Esophagus muscularis mucosa (tissue), 3 donors: Measurements from ENCODE around the gene EVC.

Experiments used
- CTCF ChIP-seq, 3 experiments: fragments of 200-600 bp in 2 of 3; fragments of 450-650 bp in 1 of 3; sonication (generic) in 2 of 3; IDR thresholded peaks; one replicate each; pipeline ENCODE4 v1.5.1; 2017 to 2019; ENCODE audit warnings: antibody characterized with exemption in 3 of 3, mild to moderate bottlenecking in 2 of 3, moderate library complexity in 1 of 3
- POLR2A ChIP-seq: fragments of 450-650 bp; IDR thresholded peaks from one replicate; pipeline ENCODE4 v1.6.1; 2017; ENCODE audit warnings: antibody characterized with exemption, moderate library complexity, mild to moderate bottlenecking, low read depth
- POLR2AphosphoS5 ChIP-seq, 2 donors: sonication (generic); formaldehyde crosslinking; IDR thresholded peaks; one replicate each; pipeline ENCODE4 v1.6.1; 2017; ENCODE audit warnings: antibody characterized with exemption in 2 of 2

- TF ChIP-seq CTCF (IDR thresholded peaks at IDR 0.05) (no peak), POLR2AphosphoS5 (IDR thresholded peaks at IDR 0.05) (no peak), POLR2A (no peak)
Observed at GRCh38 chr4:5816851-5817375, 105.9 kb downstream of the EVC start.
